Fibroblast of the aortic adventitia (primary cell): ENCODE results near the gene STAG2. TPM values are rescaled to one million over a fixed set of nuclear protein-coding genes. Genes with fewer than 3 reads are reported as not detected.

ENCODE experiments used
- DNase-seq: peaks from one replicate; pipeline ENCODE4 v3.0.0-alpha.2; 2010; ENCODE audit warnings: low read depth
- H3K4me3 ChIP-seq: 2 replicates; pipeline ENCODE4 v1.5.1; 2011; ENCODE audit warnings: low read depth, mild to moderate bottlenecking, control low read depth, low read length, moderate library complexity
- total RNA-seq: library from RNA; depleted of rRNA; stranded (reverse); fragments of >200 nt; gene quantifications from 2 replicates; pipeline ENCODE4 v1.2.3, GENCODE V29; 2012; ENCODE audit warnings: low replicate concordance
- TF ChIP-seq, protein P1 (sequence below): IDR thresholded peaks from 2 replicates; pipeline ENCODE4 v1.5.1; 2011; ENCODE audit warnings: mild to moderate bottlenecking, low read length, control low read depth, inconsistent platforms; ENCODE audit not compliant: insufficient read depth

Gene STAG2
- total RNA-seq, 1 donor = 85.5 TPM

GRCh38 chrX:124018023-124018422, 56.5 kb downstream of the STAG2 start:
- peak; percentile 16 for DNase-seq
- TF ChIP-seq, protein P1, sequence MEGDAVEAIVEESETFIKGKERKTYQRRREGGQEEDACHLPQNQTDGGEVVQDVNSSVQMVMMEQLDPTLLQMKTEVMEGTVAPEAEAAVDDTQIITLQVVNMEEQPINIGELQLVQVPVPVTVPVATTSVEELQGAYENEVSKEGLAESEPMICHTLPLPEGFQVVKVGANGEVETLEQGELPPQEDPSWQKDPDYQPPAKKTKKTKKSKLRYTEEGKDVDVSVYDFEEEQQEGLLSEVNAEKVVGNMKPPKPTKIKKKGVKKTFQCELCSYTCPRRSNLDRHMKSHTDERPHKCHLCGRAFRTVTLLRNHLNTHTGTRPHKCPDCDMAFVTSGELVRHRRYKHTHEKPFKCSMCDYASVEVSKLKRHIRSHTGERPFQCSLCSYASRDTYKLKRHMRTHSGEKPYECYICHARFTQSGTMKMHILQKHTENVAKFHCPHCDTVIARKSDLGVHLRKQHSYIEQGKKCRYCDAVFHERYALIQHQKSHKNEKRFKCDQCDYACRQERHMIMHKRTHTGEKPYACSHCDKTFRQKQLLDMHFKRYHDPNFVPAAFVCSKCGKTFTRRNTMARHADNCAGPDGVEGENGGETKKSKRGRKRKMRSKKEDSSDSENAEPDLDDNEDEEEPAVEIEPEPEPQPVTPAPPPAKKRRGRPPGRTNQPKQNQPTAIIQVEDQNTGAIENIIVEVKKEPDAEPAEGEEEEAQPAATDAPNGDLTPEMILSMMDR = peak; percentile 11
- no peak overlapping the region for H3K4me3 ChIP-seq

DNA sequence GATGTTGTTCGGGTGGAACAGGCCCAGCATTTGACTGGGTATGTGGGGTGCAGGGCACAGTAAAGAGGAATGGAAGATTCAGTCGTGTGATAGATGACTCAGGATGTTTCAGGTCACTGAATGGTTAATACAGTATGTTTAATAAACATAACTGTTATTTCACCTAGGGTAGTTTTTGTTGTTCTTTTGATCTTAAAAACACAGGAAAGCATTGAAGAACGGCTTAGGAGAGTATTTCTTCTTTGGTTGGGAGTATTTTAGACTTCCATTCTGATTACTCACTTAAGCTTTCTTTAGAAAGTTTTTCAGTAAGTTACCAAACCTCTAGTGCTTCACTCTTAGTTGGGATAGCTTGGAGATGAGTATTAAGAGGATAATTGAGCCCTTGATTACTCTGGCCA, 62.3 kb downstream of the STAG2 start:
- peak; percentile 12 for DNase-seq
- no peak overlapping the region for H3K4me3 ChIP-seq
- TF ChIP-seq, protein P1 = no peak

GRCh38 chrX:124026529-124026928, 65.0 kb downstream of the STAG2 start:
- H3K4me3 ChIP-seq = no peak overlapping the region
- TF ChIP-seq, protein P1 = no peak
- no peak for DNase-seq

DNA sequence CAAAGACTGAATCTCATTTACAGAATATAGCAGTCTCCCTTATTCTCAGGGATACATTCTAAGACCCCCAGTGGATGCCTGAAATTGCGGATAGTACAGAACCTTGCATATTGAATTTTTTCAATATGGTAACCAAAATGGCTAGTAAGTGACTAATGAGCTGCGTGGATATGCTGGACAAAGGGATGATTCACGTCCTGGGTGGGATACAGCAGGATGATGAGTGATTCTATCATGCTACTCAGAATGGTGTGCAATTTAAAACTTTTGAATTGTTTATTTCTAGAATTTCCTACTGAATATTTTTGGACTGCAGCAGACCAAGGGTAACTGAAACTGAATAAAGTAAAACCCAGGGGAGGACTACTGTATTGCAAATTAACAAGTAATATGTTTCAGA, 66.7 kb downstream of the STAG2 start:
- TF ChIP-seq, protein P1 = no peak
- DNase-seq = peak; percentile 37
- H3K4me3 ChIP-seq = no peak overlapping the region

DNA sequence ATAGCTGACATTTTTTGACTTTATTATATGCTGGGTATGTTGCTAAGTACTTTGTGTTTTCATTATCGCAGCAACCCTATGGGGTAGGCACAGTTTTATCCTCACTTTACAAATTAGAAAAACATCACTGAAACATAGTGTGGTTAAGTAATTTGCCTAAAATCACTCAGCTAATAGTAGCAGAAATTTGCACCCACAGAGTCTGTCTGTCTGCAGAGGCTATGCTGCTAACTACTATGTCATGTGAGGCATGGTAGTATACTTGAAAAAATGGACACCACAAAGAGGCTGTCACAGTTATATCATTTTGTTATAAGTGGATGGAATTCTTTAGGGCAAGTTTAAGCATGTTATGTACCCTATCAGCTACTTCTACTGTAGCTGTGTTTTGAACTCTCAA, 69.0 kb downstream of the STAG2 start:
- no peak overlapping the region for H3K4me3 ChIP-seq
- no peak for DNase-seq
- TF ChIP-seq, protein P1 = no peak

DNA sequence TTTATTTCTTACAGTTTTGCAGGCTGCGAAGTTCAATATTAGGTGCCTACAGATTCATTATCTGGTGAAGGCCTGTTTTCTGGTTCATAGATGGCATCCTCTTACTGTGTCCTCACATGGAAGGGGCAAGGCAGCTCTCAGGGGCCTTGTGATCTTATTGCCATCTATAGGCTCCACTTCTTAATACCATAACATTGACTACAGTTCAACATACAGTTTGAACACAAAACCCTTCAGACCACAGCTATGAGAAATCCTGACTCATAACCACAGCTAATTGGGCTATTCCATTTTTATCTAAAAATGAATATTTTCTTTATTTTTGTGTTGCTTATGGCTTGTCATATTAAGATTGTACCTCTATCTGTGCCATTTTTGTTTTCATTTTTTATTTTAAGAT, 72.3 kb downstream of the STAG2 start:
- DNase-seq = peak; percentile 27
- H3K4me3 ChIP-seq = no peak overlapping the region
- TF ChIP-seq, protein P1 = no peak

GRCh38 chrX:124035657-124036056, 74.2 kb downstream of the STAG2 start:
- TF ChIP-seq, protein P1 = no peak
- H3K4me3 ChIP-seq = no peak overlapping the region
- no peak for DNase-seq
